ENCODE measurements around the gene PLEKHM2.

The PLEKHM2 gene

GRCh38 chr1:15757016-15757543 lies 73.0 kb downstream of the PLEKHM2 start:
- DNase-seq (ENCODE audit: low read depth in 4 of 4, low spot score in 1 of 4), result no peak

GRCh38 chr1:15757575-15758342 lies 73.6 kb downstream of the PLEKHM2 start:
- no peak for DNase-seq (ENCODE audit: low read depth in 4 of 4, low spot score in 1 of 4)

DNA sequence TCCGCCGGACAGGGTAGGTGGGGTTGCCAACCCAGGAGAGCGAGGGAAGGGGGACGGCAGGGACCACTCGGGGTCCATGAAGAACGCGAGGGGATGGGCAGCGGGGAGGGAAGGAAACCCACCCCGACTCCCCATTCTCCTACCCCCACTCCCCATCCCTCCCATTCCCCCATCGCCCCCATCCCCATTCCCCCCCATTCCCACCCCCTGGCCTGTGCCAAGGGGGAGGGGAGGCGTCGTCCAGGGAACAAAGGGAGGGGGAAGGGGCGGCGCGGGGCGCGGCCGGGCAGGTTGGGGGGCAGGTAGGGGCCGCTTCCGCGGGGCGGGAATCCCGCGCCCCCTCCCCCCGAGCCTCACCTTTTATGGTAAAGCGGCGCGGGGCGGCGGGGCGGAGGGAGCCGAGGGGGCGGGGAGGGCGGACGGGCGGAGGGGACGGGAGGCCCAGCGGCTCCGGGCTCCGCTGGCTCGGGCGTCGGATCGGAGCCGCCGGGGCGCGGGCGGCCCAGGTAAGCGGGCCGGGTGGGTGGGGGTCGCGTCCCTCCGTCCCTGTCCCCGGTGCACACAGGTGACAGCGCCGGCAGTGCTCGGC lies 74.3 kb downstream of the PLEKHM2 start, which contains the start of gene FBLIM1:
TSS of gene FBLIM1 (plus strand) at position 453 of the 589 bp plus-strand sequence. CDS start 6,189 bp downstream, outside the sequence.
- no peak for DNase-seq (ENCODE audit: low read depth in 4 of 4, low spot score in 1 of 4)

DNA sequence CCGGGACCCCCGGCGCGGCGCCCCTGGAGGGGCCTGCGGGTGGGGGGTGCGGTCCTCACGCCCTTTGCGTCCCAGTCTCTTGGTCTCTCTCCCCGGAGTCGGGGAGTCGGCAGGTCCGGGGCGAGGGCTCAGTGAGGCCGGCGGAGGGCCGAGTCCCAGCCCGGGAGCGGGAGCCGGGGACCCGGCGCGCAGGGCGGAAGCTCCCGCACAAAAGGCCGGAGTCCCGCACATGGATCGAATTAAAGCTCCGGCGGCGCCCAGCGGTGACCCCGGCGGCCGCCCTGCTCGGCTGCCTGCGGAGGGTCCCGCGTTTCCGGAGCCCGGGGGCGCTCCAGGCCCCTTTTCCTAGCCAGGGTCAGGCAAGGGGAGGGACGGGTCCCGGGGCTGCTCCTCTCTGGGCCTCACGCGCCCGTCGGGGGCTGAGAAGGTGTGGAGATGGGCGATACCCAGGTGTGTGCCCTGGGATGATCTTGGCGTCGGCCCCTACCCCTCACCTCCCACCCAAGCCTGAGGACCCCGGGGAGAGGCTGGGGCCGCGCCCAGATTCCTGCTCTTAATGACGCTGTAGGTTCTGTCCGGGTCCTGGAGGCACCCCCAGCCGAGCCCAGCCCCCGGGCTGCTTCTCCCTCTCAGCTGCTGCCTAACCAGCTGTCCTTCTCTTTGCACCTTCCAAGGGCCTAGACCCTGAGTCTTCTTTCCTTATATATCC lies 75.0 kb downstream of the PLEKHM2 start:
- DNase-seq (ENCODE audit: low read depth in 4 of 4, low spot score in 1 of 4), result no peak

- no peak for DNase-seq (ENCODE audit: low read depth in 4 of 4, low spot score in 1 of 4)
These were observed 76.5 kb downstream of the PLEKHM2 start for GRCh38 chr1:15760520-15761211.

DNA sequence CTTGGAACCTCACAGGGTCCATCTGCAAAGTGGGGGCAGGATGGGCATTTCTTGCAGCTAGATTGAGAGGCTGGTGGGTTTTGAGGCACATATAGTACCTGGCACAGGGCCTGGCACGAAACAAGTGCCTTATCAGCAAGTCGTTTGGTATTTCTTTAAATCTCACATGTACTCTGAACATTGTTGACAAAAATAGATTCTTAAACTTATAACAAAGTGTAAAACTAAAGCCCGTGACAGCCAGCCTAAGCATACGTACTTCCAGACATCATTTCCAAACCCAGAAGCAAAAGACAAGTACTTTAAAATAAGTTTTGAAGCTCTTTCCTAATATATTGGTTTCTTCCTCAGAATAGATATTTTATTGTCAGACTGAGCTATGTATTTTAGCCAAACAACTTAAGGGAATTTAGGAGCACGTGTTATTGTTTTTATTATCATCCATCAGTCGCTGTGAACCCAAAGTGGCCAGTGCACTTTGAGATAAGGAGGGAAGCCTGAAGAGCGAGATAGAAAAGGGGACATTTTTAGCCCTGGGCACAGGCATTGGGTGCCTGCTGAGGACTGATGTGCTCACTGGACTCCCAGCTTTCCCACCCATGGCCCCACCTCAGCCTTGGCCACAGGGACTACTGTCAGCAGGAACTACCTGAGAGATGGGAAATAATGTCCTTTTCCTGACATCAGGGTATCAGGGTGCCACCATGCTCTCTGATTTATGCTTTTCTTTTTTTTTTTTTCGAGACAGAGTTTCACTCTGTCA lies 77.4 kb downstream of the PLEKHM2 start:
- DNase-seq (ENCODE audit: low read depth in 4 of 4, low spot score in 1 of 4), result no peak

- no peak for DNase-seq (ENCODE audit: low read depth in 4 of 4, low spot score in 1 of 4)
These were observed 78.4 kb downstream of the PLEKHM2 start for GRCh38 chr1:15762546-15762945.

GRCh38 chr1:15764269-15764764 lies 80.2 kb downstream of the PLEKHM2 start:
- no peak for DNase-seq (ENCODE audit: low read depth in 4 of 4, low spot score in 1 of 4)

DNA sequence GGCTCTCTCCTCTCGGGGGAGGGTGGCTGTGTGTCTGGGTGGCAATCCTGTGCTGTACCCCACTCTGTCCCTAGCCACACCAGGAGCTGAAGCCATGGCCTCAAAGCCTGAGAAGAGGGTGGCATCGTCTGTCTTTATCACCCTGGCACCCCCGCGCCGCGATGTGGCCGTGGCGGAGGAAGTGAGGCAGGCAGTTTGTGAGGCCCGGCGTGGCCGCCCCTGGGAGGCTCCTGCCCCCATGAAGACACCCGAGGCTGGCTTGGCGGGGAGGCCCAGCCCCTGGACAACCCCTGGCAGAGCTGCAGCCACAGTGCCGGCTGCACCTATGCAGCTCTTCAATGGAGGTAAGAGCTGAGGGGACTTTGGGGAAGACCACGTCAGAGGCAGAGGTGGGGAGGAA lies 80.8 kb downstream of the PLEKHM2 start:
- DNase-seq (ENCODE audit: low read depth in 4 of 4, low spot score in 1 of 4), result no peak

DNA sequence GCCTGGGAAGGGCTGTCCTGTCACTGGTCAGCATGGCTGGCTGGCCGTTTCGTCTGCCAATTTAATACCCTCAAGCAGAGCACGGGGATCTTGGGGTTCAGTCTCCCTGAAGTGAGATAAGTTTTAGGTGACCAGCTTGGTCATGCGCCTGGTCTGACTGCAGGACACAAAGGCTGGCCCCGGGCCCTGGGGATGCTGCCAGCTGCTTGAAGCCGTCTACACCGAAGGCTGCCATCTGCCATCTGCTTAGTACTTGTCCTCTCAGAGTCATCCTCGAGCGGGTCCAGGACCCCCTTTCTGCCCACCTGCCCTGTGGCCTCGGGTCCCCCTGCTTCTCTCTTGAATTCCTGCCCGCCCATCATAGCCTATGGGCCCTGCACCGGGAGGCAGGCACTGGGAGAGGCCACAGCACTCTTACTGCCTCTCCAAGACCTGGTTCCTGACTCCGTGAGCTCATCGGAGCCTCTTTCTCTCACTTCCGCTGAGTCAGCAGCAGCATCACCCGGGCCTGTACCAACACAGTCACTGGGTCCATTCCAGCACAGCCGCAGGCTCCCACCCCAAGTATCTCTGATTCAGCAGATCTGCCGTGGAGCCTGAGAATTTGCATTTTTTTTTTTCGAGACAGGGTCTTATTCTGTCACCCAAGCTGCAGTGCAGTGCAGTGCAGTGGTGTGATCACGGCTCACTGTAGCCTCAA lies 81.5 kb downstream of the PLEKHM2 start:
- DNase-seq (ENCODE audit: low read depth in 4 of 4, low spot score in 1 of 4), result no peak

- DNase-seq (ENCODE audit: low read depth in 4 of 4, low spot score in 1 of 4), result no peak
These were observed 83.8 kb downstream of the PLEKHM2 start for GRCh38 chr1:15767941-15768340.

GRCh38 chr1:15768388-15768787 lies 84.3 kb downstream of the PLEKHM2 start:
- no peak for DNase-seq (ENCODE audit: low read depth in 4 of 4, low spot score in 1 of 4)

DNA sequence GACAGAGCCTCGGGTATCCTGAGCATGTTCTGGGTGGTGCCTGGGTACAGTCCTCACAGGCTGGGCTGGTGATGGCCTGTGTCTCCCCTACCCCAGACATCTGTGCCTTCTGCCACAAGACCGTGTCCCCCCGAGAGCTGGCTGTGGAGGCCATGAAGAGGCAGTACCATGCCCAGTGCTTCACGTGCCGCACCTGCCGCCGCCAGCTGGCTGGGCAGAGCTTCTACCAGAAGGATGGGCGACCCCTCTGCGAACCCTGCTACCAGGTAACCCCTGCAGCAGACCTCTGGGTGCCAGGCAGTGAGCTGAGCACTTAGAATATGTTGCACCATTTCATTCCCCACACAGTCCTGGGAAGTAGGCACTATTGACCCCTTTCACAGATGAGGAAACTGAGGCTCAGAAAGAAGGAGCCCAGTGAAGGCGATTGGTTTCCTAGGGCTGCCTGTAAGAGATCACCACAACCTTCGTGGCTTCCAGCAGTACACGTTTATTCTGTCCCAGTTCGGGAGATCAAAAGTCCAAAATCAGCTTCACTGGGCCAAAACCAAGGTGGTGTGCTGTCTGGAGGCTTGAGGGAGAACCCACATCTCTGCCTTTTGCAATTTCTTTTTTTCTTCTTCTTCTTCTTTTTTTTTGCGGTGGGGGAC lies 86.3 kb downstream of the PLEKHM2 start:
- DNase-seq (ENCODE audit: low read depth in 4 of 4, low spot score in 1 of 4), result no peak

DNA sequence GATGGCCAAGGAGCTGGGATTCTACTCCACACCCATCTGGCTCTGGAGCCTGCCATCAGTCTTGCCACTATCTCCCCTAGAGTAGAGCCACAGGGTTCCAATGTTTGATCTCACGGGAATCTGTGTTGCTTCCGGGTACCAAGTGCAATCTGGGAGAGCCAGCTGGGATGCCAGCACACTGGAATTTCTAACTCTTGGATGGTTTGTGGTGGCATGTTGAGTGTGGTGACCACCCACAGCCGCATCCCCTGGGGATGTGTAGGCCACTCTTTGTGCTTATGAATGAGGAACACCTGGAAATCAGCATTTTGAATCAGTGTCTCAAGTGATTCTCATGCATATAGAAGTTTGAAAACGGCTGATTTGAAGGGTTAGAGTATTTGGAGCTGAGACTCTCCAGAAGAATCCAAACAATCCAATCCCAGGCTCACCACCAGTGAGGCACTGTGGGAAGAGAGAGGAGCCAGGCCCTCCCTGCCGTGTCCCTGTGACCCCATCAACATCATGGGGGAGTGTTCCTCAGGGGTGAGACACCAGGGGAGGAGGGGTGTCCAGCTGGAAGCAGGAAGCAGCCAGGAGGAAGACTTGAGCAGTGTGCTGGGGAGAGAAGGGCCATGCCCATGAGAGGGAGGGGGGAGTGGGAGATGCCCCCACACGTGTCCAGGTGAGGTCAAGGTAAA lies 87.9 kb downstream of the PLEKHM2 start:
- no peak for DNase-seq (ENCODE audit: low read depth in 4 of 4, low spot score in 1 of 4)

GRCh38 chr1:15775706-15776105 lies 91.6 kb downstream of the PLEKHM2 start:
- no peak for DNase-seq (ENCODE audit: low read depth in 4 of 4, low spot score in 1 of 4)

DNA sequence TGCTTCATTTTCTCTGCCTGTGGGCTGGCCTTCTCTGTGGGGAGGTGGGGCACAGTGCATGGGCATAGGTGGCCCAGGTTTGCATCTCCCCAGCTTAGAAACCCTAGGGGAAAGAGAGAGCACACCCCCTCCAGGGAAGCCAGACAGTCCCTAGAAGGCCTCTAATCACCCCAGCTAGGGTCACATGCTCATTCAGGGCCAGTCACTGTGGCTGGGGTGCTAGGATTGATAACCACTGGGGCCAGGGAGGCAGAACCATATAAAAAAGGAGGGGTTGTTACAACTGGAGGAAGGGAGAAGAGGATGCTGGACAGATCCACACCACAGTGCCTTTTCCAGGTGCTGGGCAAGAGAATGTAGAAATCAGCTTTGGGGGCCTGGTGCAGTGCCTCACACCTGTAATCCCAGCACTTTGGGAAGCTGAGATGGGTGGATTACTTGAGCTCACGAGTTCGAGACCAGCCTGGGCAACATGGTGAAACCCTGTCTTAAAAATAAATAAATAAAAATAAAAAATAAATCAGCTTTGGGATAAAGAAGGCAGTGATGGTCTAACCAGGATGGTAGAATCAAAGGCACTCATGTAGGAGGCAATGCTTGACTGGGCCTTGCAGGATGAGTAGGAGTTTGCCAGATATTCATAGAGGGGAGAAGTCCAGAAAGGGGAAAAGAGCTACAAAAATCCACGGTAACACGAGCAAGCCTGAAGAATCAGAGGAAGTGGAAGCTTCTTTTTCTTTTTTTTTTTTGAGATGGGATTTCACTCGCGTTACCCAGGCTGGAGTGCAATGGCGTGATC lies 94.0 kb downstream of the PLEKHM2 start:
- DNase-seq (ENCODE audit: low read depth in 4 of 4, low spot score in 1 of 4), result no peak
